Frontal cortex (tissue), 4 donors: ENCODE measurements around the gene RORB. TPM values are rescaled to one million over a fixed set of nuclear protein-coding genes. Genes with fewer than 3 reads are reported as not detected.

ENCODE experiments used
- DNase-seq, 2 donors: peaks; one replicate each; pipeline ENCODE4 v3.0.0; 2012; ENCODE audit warnings: low spot score in 2 of 2
- FAIRE-seq: peaks from 2 replicates; lab custom pipeline; 2012; peaks lifted over from hg19 to GRCh38; lab: Jason Lieb, UNC
- total RNA-seq: library from RNA; depleted of rRNA; stranded (reverse); fragments of >200 nt; gene quantifications from one replicate; pipeline ENCODE4 v1.2.3, GENCODE V29; 2014
- donor health status: control.
- donor health status: control.
- donor health status: control.

Gene RORB
- total RNA-seq, result 42.8 TPM

DNA sequence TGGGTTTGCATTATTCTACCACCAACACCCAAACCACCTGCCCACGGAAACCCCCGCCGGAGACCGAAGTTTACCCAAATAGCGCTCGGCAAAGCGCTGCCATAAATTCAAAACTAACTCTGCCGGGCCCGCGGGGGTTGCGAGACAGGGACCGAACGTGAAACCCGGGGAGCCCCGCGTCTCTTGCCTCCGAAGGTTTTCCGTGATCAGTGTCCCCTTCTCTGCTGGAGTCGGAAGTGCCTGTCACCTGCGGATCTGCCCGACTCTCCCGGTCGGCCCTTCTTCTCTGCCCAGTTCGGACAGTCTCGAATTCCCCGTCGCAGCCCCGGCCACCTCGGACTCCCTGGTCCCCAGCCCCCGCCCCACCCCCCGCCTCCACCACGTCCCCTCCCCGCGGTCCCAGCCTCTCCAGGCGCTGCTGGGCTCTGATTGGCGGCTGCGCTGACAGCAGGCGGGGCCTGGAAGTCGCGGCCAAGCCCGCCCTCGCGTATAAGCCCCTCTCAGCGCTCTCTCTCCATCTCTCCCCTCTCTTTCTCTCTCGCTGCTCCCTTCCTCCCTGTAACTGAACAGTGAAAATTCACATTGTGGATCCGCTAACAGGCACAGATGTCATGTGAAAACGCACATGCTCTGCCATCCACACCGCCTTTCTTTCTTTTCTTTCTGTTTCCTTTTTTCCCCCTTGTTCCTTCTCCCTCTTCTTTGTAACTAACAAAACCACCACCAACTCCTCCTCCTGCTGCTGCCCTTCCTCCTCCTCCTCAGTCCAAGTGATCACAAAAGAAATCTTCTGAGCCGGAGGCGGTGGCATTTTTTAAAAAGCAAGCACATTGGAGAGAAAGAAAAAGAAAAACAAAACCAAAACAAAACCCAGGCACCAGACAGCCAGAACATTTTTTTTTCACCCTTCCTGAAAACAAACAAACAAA lies at the start of gene RORB:
RORB (plus strand) TSS at position 517 of the 929 bp plus-strand sequence. CDS start 642 bp downstream, outside the sequence.
- DNase-seq, result peak; percentile 76 to 81
- FAIRE-seq, result no peak

DNA sequence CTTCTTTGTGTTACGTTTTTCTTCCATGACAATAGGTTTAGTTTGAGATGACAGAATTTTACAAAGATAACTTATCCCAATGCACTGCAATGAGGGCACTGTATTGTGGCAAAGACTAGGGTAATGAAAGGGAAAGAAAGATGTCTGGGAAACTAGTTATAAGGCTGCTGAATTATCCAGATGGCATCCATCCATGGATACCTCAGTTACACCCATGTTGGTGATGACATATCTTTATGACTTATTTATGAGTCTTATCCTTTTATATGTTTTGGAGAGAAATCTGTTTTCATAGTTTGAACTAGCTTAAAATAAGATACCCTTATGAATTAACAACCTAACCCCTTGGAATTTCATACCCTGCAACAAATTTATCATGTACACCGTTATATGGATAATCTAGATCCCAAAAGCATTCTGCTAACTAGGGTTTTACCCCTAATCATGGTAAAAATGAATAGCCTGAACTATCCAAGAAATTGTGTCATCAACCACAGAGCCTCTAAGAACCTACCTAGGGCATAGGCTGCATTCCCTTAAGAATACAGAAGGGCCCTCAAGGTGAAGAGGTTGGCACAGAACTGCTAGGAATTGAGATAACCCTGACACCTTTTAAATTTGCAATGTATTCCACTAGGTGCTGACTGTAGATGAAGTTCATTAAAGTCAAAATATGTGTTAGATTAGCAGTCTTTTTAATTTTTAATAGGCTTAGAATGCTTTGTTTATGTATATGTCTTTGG lies 49.5 kb upstream of the RORB start:
- DNase-seq (no peak), FAIRE-seq (no peak)

GRCh38 chr9:74449060-74449459 lies 48.1 kb upstream of the RORB start:
- no peak for FAIRE-seq

GRCh38 chr9:74458832-74459231 lies 38.3 kb upstream of the RORB start:
- FAIRE-seq (no peak), DNase-seq (no peak)

More at GRCh38 chr9:74449060-74449459, 48.1 kb upstream of the RORB start:
- no peak for DNase-seq

GRCh38 chr9:74463825-74464224 lies 33.3 kb upstream of the RORB start:
- DNase-seq, result no peak

GRCh38 chr9:74478606-74479005 lies 18.5 kb upstream of the RORB start:
- FAIRE-seq (no peak), DNase-seq (no peak)

More at GRCh38 chr9:74463825-74464224, 33.3 kb upstream of the RORB start:
- FAIRE-seq, result no peak

- DNase-seq, result no peak
- FAIRE-seq, result no peak
These were observed 17.4 kb upstream of the RORB start for GRCh38 chr9:74479711-74480110.

- FAIRE-seq, result no peak
- no peak for DNase-seq
These were observed 9.7 kb upstream of the RORB start for GRCh38 chr9:74487395-74487794.

GRCh38 chr9:74493512-74493911 lies 3.6 kb upstream of the RORB start:
- DNase-seq (no peak), FAIRE-seq (no peak)

DNA sequence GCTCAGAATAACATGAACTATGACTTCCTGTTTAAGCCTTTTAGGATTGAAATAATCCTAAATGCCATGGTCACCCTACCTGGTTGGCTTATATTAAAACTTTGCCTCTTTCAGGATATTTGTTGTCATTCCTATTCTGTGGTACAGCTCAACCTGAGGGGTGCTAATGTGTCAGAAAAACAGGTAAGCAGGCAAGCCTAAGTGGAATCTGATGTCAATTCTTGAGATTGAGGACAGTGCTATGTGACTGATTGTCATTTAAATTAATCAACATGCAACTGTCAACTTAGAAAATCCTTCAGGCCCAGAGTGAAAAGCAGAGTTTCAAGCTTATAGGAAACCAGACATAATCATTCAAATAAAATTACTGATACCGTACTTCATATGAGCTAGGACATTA lies 2.6 kb upstream of the RORB start:
- DNase-seq (no peak), FAIRE-seq (no peak)

DNA sequence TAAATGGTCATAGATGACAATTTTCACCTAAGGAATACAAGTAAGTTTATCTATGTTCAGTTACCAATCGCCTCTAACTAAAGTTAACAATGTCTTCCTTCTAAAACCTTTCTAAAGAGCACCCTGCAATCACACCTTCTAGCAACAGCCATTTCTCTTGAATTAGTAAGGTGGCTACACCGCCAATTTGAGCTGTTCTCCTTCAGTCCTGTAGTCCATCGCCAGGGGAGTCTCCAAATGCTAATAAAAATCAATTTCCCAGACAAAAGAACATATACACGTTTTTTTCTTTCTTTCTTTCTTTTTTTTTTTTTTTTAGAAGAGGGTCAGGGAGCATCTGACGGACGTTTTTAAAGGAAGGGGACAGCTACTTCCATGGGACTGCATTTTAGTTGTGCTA lies 729 bp upstream of the RORB start:
- FAIRE-seq (no peak), DNase-seq (no peak)

- no peak for FAIRE-seq
- DNase-seq, result peak; percentile 30 to 47
These were observed 849 bp downstream of the RORB start for GRCh38 chr9:74497748-74498620.

GRCh38 chr9:74498621-74499095 lies 1.5 kb downstream of the RORB start:
- no peak for DNase-seq
- no peak for FAIRE-seq

DNA sequence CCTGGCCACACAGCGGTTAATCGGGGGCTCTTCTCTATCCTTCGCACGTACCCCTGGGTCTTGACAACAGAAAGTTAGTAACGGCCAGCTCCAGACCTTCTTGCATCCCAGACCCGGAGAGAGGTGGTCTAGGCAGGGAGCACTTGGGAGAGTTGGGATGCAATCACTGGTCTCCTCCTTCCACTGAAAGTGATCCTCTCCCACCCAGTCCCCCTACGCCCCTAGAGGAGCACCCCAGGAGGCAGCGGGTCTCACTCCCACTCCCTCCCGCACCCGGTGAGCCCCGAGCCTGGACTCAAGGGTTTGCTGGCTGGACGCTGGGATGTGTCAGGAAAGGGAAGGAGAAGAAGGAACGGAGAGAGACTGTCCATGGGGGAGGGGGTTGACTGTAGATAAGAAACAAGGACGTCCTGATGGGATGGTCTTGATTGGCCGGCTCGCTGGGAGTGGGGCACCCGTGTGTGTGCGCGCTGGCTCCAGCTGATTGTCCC lies 2.0 kb downstream of the RORB start:
- DNase-seq (peak in 1 of 2 donors; percentile 12), FAIRE-seq (no peak)

- DNase-seq, result no peak
- FAIRE-seq, result no peak
These were observed 2.8 kb downstream of the RORB start for GRCh38 chr9:74499770-74500583.

DNA sequence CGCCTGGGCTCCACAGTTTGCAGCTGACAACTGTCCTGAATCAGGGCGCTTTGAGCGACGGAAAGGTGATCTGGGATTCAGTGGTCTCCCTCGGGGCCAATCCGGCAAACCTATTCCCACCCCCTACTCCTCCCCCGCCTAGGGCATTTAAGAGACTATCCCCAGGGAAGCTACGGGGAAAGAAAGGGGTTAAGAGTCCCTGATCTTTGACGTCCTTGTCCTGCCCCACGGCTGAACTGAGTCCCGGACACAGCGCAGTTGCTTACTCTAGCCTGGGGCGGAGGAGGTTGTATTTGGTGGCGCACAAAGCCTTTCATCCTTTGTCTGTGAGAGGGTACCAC lies 3.4 kb downstream of the RORB start:
- DNase-seq (no peak), FAIRE-seq (no peak)

GRCh38 chr9:74501570-74501969 lies 4.4 kb downstream of the RORB start:
- FAIRE-seq (no peak), DNase-seq (no peak)

- no peak for FAIRE-seq
- DNase-seq, result no peak
These were observed 6.1 kb downstream of the RORB start for GRCh38 chr9:74503219-74503618.

DNA sequence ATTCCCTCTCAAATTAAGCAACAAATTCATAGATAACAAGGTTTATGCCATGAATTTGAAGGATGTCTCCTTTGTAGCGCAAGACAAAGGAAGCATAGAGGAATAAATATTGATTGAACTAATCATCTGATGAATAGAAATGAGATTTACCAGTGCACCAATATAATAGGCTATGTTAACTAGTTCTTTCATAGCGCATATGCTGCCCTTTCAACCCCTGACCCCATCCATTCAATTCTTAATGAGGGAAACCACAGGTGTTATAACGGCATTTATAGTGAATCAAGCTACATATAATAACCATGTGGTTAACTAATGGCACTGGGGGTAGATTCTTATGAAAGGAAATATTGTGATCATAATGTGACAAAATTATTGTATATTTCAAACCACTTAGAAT lies 6.5 kb downstream of the RORB start:
- no peak for FAIRE-seq
- no peak for DNase-seq
